Measurements from ENCODE around the gene BMERB1.
"Not testable (repeated sequence)": the region's sequence is repeated elsewhere in the genome, so short reads cannot be mapped to it uniquely, and the experiment has no call there.

The BMERB1 gene

GRCh38 chr16:15434425-15435215 lies at the start of gene BMERB1:
TSS of gene BMERB1 (plus strand) at chr16:15434588. CDS start at chr16:15434654, 66 bp downstream.
- DNase-seq, result peak; percentile 61

- DNase-seq, result not testable (repeated sequence)
These were observed 46.3 kb upstream of the BMERB1 start for GRCh38 chr16:15388060-15388459.

- DNase-seq, result not testable (repeated sequence)
These were observed 44.5 kb upstream of the BMERB1 start for GRCh38 chr16:15389916-15390315.

- DNase-seq, result not testable (repeated sequence)
These were observed 41.4 kb upstream of the BMERB1 start for GRCh38 chr16:15393025-15393424.

- DNase-seq, result not testable (repeated sequence)
These were observed 38.5 kb upstream of the BMERB1 start, which contains the start of gene MPV17L for GRCh38 chr16:15395631-15396508. TSS of gene MPV17L (plus strand) at chr16:15395754. CDS start at chr16:15395898, 144 bp downstream.

- DNase-seq, result not testable (repeated sequence)
These were observed 37.9 kb upstream of the BMERB1 start for GRCh38 chr16:15396509-15396829.

GRCh38 chr16:15396948-15397594 lies 37.3 kb upstream of the BMERB1 start:
- DNase-seq, result no peak

- DNase-seq, result no peak
These were observed 35.6 kb upstream of the BMERB1 start for GRCh38 chr16:15398618-15399316.

- DNase-seq, result no peak
These were observed 35.1 kb upstream of the BMERB1 start for GRCh38 chr16:15399317-15399716.

- not testable (repeated sequence) for DNase-seq
These were observed 34.1 kb upstream of the BMERB1 start for GRCh38 chr16:15400314-15400713.

- no peak for DNase-seq
These were observed 32.4 kb upstream of the BMERB1 start for GRCh38 chr16:15401972-15402371.

- no peak for DNase-seq
These were observed 30.9 kb upstream of the BMERB1 start for GRCh38 chr16:15403392-15403995.

- DNase-seq, result not testable (repeated sequence)
These were observed 30.3 kb upstream of the BMERB1 start for GRCh38 chr16:15404091-15404490.

GRCh38 chr16:15404792-15405191 lies 29.6 kb upstream of the BMERB1 start:
- DNase-seq, result no peak

GRCh38 chr16:15407756-15408155 lies 26.6 kb upstream of the BMERB1 start:
- DNase-seq, result not testable (repeated sequence)

- DNase-seq, result not testable (repeated sequence)
These were observed 24.9 kb upstream of the BMERB1 start for GRCh38 chr16:15409476-15409875.

- no peak for DNase-seq
These were observed 18.8 kb upstream of the BMERB1 start for GRCh38 chr16:15415511-15415985.

- DNase-seq, result no peak
These were observed 17.2 kb upstream of the BMERB1 start for GRCh38 chr16:15417197-15417596.

- no peak for DNase-seq
These were observed 16.2 kb upstream of the BMERB1 start for GRCh38 chr16:15418206-15418605.

GRCh38 chr16:15421696-15422095 lies 12.7 kb upstream of the BMERB1 start:
- DNase-seq, result not testable (repeated sequence)

GRCh38 chr16:15422222-15422621 lies 12.2 kb upstream of the BMERB1 start:
- no peak for DNase-seq

GRCh38 chr16:15425861-15426260 lies 8.5 kb upstream of the BMERB1 start:
- DNase-seq, result no peak

Data from NCI-H1417 treated with DMSO at 0.1 percent for 48 hours (cell line).